ENCODE measurements around the gene WDR70.

- no peak for TF ChIP-seq CTCF (IDR thresholded peaks at IDR 0.05; ENCODE audit: insufficient read depth, low read length, poor library complexity, severe bottlenecking)
- TF ChIP-seq EZH2phosphoT487 (conservative IDR thresholded peaks at IDR 0.05; ENCODE audit: low read length) = no peak
Measured at GRCh38 chr5:37568893-37569292, 189.8 kb downstream of the WDR70 start.
